8988T (cell line): ENCODE measurements around the gene PIGU.
A peak's percentile ranks its signal among the peaks of the same experiment; 100 is the strongest.
"Not testable (repeated sequence)": the region's sequence is repeated elsewhere in the genome, so short reads cannot be mapped to it uniquely, and the experiment has no call there.

ENCODE experiments used
- DNase-seq: peaks from one replicate; pipeline ENCODE4 v3.0.0; 2011

Gene PIGU, protein sequence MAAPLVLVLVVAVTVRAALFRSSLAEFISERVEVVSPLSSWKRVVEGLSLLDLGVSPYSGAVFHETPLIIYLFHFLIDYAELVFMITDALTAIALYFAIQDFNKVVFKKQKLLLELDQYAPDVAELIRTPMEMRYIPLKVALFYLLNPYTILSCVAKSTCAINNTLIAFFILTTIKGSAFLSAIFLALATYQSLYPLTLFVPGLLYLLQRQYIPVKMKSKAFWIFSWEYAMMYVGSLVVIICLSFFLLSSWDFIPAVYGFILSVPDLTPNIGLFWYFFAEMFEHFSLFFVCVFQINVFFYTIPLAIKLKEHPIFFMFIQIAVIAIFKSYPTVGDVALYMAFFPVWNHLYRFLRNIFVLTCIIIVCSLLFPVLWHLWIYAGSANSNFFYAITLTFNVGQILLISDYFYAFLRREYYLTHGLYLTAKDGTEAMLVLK

DNA sequence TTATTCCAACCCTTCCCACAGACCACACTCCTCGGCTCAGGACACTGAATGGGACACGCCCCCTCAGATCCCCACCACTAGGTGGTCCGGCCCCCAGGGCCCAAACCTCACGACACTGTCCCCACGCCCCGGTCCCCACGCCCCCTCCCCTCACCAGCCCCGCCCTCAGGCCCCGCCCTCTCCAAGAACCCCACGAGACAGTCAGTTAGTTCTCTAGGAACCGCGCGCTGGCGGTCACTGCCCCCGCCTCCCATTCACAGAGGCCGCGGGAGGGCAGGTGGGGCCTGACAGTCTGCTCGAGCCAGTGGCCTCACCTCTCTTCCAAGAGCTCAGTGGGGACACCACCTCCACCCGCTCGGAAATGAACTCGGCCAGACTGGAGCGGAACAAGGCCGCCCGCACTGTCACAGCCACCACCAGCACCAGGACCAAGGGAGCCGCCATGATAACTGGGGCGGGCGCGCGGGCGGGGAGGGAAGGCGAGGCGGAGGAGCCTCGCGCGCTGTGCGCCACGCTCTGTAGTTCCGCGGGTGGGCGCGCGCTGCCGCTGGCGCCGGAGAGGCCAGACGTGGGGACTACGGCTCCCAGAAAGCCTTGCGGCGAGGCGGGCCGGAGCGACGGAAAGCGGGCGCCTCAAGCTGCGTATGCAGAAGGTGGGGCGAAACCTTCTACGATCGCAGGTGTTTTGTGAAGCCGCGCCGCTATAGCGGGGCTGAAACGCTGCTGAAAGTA, at the start of gene PIGU:
TSS of gene PIGU (minus strand) at position 451 of the 732 bp plus-strand sequence. CDS start at position 444, 7 bp downstream.
- peak; percentile 83 for DNase-seq

DNA sequence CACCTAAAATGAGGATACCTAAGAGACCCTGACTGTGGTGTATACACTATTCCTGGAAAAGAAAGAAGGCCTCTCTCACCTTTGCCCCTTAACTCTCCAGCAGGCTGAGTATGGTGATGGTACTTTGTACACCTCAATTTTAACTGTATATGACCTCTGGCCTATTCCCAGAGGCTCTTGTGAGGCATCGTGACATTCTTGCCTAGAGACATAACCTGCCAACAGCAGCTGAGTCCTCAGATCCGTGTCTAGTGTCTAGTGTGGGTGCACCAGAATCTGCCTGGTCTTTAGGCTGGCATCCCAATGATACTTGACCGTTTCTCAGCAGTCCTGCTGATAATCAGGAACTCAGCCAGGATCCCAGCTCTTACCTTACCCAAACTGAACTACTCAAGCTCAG, 47.3 kb upstream of the PIGU start:
- no peak for DNase-seq

DNA sequence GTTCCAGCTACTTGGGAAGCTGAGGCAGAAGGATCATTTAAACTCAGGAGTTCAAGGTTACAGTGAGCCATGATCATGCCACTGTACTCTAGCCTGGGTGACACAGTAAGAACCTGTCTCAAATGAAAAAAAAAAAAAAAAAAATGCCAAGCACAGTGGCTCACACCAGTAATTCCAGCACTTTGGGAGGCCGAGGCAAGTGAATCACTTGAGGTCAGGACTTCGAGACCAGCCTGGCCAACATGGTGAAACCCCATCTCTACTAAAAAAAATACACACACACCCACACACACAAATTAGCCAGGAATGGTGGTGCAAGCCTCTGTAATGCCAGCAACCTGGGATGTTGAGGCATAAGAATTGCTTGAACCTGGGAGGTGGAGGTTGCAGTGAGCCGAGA, 45.7 kb upstream of the PIGU start:
- DNase-seq, result not testable (repeated sequence)

DNA sequence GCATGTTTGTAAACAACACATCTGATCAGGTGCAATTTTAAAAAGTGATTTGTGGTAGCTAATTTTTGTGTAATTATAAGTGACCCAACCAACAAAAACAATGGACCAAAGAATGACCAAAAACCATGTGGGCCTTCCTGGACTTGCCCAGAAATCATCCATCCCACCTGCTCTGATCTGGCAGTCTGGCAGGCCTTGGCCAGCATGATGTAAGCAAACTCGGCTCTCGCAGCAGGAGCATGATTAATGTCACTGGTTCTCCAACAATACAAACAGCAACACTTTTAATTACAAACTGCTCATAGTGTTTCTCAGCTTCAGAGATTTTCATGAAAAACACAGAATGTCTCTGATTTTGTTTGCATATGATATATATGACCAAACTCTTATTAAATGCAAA, 43.4 kb upstream of the PIGU start:
- DNase-seq, result no peak

DNA sequence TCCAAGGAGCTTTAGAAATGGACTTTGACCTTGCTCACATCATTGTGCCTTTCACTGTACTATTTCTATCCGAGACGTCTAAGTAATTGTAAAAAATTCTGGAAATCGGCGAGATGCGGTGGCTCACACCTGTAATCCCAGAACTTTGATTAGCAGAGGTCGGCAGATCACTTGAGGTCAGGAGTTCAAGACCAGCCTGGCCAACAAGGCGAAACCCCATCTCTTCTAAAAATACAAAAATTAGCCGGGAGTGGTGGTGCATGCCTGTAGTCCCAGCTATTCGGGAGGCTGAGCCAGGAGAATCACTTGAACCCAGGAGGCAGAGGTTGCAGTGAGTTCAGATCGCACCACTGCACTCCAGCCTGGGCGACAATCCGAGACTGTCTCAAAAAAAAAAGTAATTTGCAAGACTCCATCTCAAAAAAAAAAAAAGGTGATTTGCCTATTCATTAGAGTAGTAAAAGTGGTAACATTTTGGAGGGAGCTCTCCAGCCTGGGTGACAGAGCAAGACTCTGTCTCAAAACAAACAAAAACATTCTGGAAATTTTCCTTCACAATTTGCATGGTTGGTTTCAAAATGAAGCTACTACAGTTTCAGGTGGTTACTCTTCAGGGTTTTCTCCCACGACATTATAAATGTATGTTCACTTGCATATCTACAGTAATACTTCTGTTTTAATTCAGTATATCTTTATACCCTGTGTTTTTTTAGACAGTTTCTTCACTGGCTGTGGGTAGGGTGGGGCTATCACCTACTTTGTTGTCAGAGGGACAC, 42.5 kb upstream of the PIGU start:
- not testable (repeated sequence) for DNase-seq

DNA sequence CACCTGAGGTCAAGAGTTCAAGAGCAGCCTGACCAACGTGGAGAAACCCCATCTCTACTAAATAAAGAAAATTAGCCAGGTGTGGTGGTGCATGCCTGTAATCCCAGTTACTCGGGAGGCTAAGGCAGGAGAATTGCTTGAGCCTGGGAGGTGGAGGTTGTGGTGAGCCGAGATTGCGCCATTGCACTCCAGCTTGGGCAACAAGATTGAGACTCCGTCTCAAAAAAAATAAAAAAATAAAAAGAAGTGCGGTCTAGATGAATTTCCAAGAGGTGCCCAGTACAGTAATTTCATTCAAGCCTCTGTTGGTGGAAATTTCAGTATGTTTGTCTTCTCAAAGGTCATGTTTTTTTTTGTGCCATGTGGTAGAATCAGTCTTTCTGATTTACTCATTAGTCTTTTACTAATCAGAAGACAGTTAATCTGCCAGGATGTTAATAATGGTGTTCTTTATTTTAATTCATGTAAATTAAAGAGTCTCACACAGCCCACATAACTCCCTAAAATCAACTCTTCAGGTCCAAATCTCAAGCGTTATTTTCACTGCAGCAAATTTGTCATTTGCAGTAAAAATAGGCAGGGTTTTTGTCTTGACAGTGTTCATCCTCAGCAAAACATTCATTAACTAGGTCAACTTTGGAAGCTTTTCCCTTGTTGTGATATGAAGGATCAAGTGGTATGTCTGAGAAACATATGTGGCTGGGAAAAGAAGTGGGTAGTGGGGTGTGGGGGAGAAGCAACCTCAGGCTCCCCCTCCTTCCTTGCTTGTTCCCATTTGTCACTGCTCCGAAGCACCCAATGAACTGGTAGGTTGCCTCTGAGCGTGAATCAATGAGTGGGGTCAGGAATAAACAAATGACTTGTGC, 40.6 kb upstream of the PIGU start:
- DNase-seq, result no peak

DNA sequence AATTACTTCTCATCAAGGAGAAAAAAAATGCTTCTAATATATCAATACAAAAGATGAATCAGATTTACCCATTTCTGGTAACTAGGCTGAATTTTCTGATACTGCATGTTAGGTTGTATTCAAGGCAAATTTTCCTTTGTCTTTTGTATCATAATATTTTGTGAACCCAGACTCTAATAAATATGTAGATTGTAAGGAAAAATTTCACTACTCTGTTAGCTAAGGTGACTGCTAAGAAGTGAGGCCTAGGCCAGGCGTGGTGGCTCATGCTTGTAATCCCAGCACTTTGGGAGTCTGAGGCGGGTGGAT, 40.0 kb upstream of the PIGU start:
- DNase-seq, result no peak

DNA sequence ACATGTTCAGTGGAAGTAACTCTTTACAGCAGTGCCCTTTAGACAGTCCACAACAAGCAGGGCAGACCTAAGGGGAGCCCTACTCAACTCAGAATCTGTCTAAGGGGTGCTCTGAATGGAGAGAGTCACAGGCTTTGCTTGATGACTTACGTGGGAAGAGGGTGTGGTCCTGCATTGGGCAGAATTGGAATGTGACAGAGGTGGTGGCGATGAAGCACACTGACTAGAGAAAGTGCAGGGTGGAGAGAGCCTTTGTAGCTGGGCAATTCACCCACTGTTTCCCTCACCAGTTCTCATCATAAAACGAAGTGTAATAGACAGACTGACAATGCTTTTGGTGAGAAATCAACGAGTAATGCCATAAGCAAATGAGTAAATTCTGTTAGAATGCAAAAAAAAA, 38.5 kb upstream of the PIGU start:
- no peak for DNase-seq

DNA sequence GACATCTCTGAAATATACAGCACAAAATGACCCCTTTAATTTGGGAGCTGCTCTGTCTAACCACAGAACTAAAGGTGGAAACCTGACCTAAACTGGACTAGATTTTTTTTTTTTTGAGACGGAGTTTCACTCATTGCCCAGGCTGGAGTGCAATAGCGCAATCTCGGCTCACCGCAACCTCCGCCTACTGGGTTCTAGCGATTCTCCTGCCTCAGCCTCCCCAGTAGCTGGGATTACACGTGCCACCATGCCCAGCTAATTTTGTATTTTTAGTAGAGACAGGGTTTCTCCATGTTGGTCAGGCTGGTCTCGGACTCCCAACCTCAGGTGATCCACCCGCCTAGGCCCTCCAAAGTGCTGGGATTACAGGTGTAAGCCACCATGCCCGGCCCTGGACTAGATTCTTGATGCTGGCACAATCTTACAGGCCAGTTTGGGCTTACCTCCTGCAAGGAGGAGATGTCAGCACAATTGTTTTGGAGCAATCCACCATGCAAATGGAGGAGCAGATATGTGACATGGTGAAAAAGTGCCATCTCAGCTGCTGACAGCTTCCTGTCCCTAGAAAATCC, 37.1 kb upstream of the PIGU start:
- DNase-seq, result not testable (repeated sequence)

DNA sequence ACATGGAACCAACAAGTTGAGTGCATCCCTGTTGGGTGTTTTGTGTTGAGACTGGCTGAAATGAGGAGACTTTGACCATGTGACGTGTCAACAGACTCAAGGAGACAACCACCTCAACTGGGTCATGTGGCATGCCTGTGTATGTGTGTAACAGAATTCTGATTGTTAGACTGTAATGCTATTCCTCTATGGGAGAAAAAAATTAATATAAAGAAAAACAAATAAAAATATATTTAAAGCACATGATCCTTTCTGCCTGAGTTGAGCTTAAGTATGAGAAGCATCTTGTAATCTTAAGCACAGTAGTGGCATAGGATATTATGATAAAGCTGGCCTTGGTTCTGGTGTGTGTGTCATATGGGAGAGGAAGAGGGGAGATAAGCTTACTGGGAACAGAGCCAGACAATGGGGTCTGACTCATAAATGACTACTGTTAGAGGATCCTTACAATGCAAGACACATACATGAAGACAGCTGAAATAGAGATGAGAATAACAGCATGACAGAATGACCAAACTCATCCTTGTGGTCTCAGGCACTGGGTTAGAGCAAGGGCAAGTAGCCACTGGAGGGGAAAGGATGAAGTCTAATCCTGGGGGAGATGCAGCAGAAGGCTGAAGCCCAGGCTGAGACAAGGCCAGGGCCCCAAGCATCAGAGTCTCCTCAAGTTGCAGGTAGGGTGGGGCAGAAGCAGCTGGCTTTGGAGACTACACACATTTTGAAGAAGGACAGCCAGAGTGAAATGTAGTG, 36.5 kb upstream of the PIGU start:
- peak; percentile 78 for DNase-seq

DNA sequence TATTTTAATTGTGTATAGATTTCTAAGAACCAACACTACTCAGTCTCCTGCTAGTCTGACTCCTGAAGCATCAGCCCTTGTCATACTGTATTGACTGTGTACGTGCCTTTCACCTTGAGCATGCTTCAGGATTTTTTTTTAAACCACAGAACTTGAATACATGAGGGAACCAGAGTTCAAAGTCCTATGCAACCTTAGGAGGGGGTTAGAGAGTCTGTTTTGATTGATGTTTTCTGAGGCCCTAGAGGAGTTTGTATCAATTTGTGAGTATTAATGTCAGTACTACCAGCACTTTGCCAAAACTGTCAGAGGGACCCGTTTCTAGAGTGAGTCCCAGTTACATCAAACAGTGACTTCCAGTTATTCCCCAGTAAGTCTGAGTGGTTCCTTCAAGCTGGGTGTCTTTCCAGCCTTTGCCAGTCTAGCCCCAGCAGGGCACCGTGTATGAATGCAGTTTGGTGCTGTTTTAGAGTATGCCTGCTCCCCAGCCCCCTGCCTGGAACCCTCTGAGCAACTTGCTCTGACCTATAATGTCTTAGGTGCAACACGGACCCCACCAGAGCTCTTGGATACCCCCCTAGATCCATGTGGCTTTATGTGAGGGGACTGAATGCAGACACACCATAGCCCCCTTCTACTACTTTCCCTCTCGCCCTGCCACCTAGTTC, 35.8 kb upstream of the PIGU start:
- DNase-seq, result no peak

DNA sequence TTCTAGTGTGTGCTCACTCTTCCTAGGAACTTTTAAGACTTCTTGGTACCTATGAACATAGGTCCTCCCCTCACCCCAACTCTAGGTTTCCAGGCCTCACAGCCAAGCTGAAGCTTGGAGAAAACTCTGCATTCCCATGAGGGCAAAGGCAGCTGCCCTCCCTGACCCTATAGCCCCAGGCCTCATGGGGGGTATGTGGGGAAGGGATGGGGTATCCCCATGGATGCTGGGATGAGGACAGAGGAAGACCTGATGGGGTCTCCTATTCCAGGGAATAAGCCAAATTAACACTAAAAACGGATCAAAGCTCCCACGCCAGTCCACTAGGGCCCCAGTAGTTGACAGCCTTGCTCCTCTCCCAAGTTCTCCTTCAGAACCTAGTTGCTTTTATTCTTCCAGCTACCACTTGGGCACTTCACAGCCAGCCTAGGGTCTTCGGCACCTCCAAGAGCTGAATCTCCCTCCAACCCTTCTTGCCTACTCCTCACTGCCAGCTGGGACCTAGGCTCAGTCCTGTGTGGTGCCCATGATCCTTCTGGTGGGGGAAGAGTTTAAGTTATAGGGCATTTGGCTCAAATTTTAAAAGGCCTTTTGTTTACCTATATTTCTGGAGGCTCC, 35.0 kb upstream of the PIGU start:
- DNase-seq, result no peak

DNA sequence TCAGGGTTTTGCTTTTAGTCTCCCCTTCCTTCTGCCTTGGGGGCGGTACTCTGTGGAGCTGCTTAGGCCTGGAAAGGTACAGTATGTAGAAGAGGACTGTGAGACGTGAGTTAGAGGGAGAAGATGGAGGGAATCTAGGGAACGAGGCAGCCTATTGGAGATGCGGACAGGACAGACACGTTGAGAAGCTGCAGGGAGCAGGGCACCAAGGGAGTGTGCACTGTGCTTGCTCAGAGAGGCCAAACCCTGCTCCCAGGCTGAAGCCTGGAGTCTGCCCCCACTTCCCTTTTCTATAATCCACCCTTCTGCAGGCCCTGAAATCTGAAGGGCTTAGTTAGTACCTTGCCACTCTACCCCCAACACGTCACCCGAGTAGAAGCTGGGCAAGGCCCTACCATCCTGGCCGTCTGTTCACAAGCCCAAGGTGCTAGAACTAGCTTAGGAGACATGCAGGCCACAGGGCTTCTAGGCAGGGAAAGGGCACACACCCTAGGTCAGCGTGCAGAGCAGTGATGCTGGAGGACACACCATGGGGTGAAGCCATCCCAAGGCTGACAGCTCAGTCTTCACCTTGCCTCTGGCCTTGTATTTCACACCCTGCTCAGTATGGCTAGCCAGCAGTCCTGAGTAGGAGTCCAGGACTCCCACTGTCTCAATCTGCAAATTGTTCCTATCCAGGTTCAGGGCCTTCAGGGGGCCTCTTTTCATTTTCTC, 34.1 kb upstream of the PIGU start:
- no peak for DNase-seq

DNA sequence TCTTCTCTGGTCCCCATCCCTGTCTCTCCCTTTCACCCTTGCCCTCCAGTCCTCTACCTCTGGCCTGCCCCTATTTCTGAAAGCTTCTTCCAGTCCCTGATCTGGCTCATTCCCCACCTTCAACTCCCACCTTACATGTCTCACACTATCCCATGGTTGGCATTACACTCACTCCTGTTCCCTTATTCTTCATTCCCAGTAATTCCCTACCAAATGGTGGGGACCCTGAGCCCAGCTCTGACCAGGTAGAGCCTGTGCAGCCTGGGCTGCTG, 33.6 kb upstream of the PIGU start:
- DNase-seq, result no peak

DNA sequence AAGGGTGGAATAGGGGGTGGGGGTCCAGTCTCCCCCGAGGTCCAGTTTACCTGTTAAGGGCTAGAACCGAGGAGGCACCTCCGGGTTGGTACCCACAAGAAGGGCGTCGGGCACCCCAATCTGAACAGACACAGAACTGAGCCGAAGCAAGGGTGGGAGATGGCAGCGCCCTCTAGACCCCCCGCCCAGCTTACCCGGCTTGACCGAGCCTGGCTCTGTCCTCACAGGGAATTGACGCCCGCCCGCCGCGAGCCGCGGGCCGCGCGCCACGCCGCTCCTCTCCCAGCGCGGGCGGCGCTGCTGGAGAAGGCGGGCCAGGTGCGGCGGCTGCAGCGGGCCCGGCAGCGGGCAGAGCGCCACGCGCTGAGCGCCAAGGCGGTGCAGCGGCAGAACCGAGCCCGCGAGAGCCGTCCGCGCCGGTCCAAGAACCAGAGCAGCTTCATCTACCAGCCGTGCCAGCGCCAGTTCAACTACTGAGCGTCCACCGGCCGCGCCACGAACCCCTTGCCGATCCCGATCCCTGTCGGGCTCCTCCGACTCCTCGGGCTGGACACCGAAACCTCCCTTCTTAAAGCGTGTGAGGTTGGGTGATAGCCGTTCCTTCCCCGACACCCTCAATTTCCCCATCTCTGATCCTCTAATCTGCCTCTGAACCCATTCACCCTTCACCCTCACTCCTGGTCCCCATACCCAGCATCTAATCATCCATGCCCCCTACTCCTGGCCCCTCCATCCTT, 33.1 kb upstream of the PIGU start:
- DNase-seq, result peak; percentile 92

DNA sequence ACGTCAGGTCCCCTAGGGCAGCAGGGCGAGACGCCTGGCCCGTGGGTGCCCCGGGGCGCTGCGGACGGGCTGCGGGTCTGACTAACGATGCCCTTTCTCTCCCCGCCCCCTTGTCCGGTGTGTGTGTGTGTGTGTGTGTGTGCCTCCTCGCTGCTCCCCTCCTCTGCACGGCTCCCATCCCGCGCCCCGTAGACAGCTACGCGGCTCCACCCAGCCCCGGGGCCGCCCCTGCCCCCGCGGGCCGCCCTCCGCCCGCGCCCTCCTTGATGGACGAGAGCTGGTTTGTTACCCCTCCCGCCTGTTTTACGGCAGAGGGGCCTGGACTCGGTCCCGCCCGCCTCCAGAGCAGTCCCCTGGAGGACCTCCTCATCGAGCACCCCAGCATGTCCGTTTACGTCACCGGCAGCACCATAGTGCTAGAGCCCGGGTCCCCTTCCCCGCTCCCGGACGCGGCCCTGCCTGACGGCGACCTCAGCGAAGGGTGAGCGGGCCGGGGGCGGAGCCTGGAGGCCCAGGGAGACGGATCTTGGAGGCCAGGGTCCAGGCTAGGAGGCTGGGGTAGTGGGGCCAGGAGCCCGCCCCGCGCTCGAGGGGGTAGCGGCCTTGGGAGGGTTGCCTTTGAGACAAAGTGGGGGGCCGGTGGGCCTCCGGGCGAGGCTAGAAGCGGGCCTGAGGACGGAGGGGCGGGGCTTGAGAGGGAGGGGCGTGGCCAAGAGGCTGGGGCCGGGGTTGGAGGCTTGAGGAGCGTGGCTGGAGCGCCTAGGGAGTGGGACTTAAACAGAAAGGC, 32.3 kb upstream of the PIGU start:
- DNase-seq, result peak; percentile 98

DNA sequence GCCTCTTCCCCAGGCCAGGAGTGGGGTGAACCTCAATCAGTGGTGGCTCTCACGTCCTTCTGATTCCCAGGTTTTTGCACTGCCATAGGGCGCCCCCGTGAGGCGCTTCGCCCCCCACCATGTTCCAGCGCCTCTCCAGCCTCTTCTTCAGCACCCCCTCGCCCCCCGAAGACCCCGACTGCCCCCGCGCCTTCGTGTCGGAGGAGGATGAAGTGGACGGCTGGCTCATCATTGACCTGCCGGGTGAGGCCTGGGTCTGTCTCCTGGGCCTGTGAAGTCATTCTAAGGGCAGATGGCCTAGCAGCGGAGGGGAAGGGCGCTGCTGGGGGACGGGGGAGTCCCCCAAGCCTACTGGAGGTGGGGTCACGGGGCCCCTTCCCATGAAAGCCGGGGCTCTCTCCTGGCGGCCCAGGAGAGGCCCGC, 31.7 kb upstream of the PIGU start:
- peak; percentile 76 for DNase-seq
